GM04504 (cell line): ENCODE measurements around the gene NHS.
"Not testable (repeated sequence)": the region's sequence is repeated elsewhere in the genome, so short reads cannot be mapped to it uniquely, and the experiment has no call there.

Experiments used
- DNase-seq: peaks from one replicate; pipeline ENCODE4 v3.0.0-alpha.2; 2012; ENCODE audit warnings: low read depth

Gene NHS

DNA sequence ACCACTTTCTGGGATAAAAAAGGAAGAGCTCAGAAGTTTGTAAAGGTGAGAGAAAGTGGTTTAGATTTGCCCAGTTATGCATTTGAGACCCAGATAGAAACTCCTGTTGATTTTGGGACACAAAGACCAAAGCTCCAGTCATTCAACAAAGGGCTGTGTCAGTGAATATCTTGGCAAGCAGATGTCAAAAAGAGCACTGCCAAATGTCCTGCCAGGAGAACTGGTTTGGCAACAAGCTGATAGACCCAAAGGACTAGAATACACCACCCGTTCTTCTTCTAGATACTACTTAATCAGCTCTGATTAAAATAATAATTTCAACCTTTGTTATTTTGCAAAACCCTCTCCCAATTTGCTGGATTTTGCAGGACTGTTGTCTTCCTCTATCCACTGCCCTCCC, 121.4 kb downstream of the NHS start:
- DNase-seq = no peak

DNA sequence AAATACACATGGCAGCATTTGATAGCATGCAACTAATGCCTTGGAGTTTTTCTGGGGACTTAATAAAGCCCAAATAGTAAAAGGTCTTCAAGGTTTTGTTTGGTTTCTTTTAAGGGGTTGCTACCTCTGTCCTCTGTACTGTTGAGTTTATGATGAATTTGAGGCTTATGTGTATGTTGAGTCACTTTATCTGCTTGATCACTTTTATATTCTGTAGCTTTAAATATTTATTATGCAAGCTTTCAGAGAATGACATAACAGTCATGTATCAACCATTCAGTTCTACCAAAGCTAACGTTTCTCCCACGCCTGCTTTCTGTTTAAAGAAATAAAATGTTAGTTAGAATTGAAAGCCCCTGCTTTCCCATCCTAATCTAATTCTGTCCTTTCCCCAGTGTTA, 122.2 kb downstream of the NHS start:
- no peak for DNase-seq

GRCh38 chrX:17499512-17499911, 124.5 kb downstream of the NHS start:
- no peak for DNase-seq

DNA sequence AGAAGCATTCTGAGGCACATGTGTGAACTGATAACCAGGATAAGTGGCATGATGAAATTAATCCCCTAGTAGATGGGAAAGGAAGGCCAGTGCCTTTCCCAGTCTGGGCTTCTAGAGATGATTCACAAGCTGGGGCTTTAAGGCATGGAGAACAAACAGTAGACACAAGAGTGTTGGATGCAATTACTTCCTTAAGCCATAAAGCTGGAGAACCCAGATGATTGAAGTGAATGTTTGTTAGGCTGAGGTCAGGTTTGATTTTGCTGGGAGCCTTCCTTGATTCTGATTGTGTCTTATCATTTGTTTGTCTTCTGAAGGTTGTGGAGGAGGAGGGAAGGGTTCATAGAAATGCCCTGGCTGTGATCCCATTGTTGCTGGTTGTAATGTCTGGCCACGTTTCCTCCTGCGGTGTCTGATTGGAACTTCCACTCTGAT, 125.2 kb downstream of the NHS start:
- DNase-seq = peak; percentile 58

DNA sequence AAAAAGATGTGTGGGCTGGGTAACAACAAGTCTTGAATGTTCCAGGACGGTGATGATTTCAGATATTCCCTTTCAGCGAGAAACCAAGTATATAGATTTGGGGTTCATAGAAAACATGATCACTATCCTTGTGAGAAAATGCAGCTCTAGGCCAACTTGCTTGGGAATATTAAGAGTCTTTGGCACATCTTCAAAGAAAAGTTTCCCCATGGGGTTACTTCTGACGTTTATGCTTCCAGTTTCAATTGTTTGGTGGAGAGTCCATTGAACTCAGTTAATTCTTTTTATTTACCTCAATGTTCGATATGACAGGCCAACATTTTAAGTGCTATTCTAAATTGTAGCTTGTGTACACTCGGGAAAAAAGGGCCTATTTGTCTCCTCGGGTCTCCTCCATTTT, 126.7 kb downstream of the NHS start:
- DNase-seq = no peak

DNA sequence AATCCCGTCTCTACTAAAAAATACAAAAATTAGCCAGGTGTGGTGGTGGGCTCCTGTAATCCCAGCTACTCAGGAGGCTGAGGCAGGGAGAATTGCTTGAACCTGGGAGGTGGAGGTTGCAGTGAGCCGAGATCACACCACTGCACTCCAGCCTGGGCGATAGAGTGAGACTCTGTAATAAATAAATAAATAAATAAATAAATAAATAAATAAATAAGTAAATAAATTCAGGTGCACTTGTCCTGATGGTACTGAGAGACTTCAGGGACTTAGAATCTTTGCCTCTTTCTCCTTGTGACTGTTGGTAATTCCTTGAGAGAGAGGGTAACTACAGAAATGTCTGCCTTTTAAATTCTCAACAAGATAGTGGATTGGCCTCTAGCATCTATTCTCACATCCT, 131.4 kb downstream of the NHS start:
- DNase-seq = not testable (repeated sequence)

GRCh38 chrX:17511556-17511955, 136.6 kb downstream of the NHS start:
- DNase-seq = no peak

GRCh38 chrX:17519358-17519757, 144.4 kb downstream of the NHS start:
- DNase-seq = peak; percentile 38

GRCh38 chrX:17520016-17520615, 145.1 kb downstream of the NHS start:
- DNase-seq = no peak

- DNase-seq = no peak
Measured at GRCh38 chrX:17521871-17522693, 147.1 kb downstream of the NHS start.

DNA sequence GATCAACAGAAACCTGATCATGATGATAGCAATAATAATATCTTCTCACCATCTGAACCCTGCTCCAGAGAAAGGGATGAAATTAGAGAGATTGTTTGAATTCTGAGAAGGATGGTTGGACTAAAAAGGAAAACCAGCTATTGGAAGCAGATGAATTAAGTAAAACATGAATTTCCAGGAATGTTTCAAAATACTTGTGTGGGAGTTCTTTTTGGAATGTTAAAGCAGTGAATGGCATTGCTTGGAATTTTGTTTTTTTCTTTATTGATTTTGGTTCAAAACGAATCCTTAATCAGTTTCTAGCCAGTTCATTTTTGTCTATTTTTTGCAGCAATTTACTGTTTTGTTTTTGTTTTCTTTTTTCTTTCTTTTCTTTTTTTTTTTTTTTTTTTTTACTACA, 150.3 kb downstream of the NHS start:
- no peak for DNase-seq

- DNase-seq = peak; percentile 30
Measured at GRCh38 chrX:17525762-17526555, 151.0 kb downstream of the NHS start.

- DNase-seq = no peak
Measured at GRCh38 chrX:17527135-17527701, 152.2 kb downstream of the NHS start.

DNA sequence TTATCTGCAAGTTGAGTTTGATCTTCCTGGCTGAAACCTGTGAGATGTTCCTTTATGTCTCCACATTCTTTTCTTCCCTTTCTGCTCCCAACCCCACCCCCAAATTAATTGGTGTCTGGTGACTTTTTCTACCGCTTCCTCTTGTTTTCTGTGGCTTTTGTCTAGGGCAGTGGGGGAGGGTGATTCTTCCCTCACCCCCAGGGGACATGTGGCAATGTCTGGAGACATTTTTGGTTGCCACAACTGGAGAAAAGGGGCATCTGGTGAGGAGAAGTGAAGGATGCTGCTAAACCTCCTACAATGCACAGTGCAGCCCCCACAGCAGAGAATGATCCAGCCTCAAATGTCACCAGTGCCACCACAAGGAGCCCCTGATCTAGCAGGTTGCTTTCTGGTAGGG, 152.9 kb downstream of the NHS start:
- no peak for DNase-seq

GRCh38 chrX:17529151-17529745, 154.2 kb downstream of the NHS start:
- no peak for DNase-seq

- no peak for DNase-seq
Measured at GRCh38 chrX:17531500-17531899, 156.5 kb downstream of the NHS start.

- DNase-seq = no peak
Measured at GRCh38 chrX:17535229-17535628, 160.2 kb downstream of the NHS start.

DNA sequence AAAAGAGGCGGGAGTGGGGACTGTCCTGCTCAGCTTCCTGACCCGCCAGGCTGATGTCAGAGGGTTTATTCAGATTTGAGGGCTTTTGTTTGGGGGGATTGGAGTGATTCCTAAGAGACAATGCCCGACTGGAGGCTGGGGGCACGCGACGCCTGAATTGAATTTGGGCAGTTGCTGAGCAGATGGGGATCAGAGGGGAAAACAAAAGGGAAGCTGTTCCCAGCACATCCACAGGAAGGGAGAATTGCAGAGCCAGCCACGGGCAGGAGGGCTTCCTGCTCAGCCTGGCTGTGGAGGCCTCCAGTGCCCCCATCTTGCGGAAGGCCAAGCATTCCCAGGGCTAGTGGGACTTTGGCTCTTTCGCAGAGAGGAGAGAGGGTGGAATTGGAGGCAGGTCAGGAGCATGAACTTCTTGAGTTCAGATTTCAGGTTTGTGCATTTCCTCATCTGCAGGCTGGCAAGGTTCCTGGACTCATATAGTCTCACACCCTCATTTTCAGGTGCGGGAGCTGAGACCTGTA, 162.8 kb downstream of the NHS start:
- DNase-seq = no peak

DNA sequence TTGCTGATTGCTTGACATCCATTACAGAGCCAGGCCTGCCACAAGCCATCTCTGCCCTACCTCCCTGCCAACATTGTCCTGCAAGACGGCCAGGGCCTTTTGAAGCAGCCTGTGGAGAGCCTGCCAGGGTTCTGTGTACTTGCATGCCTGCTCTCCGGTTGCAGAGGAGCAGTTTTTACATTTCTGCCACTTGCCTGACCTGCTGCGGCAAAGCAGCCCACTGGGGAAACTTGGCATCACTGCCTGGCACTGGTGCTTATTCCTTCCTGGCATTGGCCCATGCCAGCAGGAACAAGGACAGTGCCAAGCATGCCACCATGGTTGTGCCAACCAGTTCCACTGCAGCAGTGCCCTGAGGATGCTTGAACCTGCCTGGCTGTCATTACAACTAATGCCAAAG, 167.1 kb downstream of the NHS start:
- DNase-seq = no peak

- DNase-seq = no peak
Measured at GRCh38 chrX:17544821-17545220, 169.8 kb downstream of the NHS start.

DNA sequence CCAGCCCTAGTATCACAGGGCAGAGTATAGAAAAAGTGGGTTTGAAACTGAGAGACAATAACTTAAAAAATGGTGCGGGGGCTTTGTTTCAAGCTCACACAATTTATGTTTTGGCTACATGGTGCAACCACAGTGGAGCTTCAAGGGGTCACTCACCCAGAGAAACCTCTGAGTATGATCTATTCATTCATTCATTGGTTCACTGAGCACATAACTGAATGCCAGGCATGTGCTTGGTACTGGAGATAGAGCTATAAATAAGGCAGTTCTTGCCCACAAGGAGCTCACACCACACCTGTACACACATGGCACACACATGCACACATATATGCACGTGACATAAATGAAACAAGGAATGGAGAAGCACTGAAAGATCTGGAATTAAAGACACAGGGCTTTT, 171.4 kb downstream of the NHS start:
- DNase-seq = no peak

- DNase-seq = peak; percentile 56
Measured at GRCh38 chrX:17547658-17548057, 172.7 kb downstream of the NHS start.
